GM12891 (cell line): ENCODE results near the gene RAB8A.

Experiments
- PAX5 ChIP-seq: IDR thresholded peaks from 2 replicates; pipeline ENCODE4 v1.6.1; 2011; ENCODE audit warnings: low read length, moderate library complexity, mild to moderate bottlenecking; ENCODE audit not compliant: insufficient read depth, severe bottlenecking
- POLR2A ChIP-seq: IDR thresholded peaks from 2 replicates; pipeline ENCODE4 v1.6.1; 2011; ENCODE audit warnings: low read depth, low read length, control low read depth
- POLR2AphosphoS5 ChIP-seq: IDR thresholded peaks from 2 replicates; pipeline ENCODE4 v1.6.1; 2011; ENCODE audit warnings: low read depth, low read length, control low read depth
- POU2F2 ChIP-seq: IDR thresholded peaks from 2 replicates; pipeline ENCODE4 v1.6.1; 2011; ENCODE audit warnings: low read depth, mild to moderate bottlenecking, control low read depth, low read length, moderate library complexity
- SPI1 ChIP-seq: IDR thresholded peaks from 2 replicates; pipeline ENCODE4 v1.6.1; 2011; ENCODE audit warnings: low read depth, low read length, control low read depth
- TAF1 ChIP-seq: IDR thresholded peaks from 2 replicates; pipeline ENCODE4 v1.6.1; 2011; ENCODE audit warnings: low read depth, low read length, control low read depth

GRCh38 chr19:16073481-16073880 lies 38.2 kb upstream of the RAB8A start:
- no peak for TF ChIP-seq POLR2A
- TF ChIP-seq POLR2AphosphoS5: no peak
- no peak for TF ChIP-seq POU2F2
- TF ChIP-seq SPI1: no peak
- TF ChIP-seq TAF1: no peak
- no peak for TF ChIP-seq PAX5
